Suprapubic skin (tissue), 4 donors: ENCODE data around the gene GDA.

Source experiments
- CTCF ChIP-seq, 2 donors: fragments of 200-600 bp in 1 of 2; fragments of 450-650 bp in 1 of 2; sonication (generic) in 1 of 2; IDR thresholded peaks; one replicate each; pipeline ENCODE4 v1.5.1; 2016 to 2019; ENCODE audit warnings: antibody characterized with exemption in 2 of 2, mild to moderate bottlenecking in 1 of 2, moderate library complexity in 1 of 2
- EP300 ChIP-seq: sonication (generic); formaldehyde crosslinking; IDR thresholded peaks from one replicate; pipeline ENCODE4 v1.6.1; 2017; ENCODE audit warnings: antibody characterized with exemption
- POLR2A ChIP-seq, 2 donors: fragments of 450-650 bp; IDR thresholded peaks; one replicate each; pipeline ENCODE4 v1.6.1; 2017; ENCODE audit warnings: antibody characterized with exemption in 2 of 2, mild to moderate bottlenecking in 2 of 2, moderate library complexity in 2 of 2
- POLR2AphosphoS5 ChIP-seq, 3 donors: sonication (generic); formaldehyde crosslinking; IDR thresholded peaks; one replicate each; pipeline ENCODE4 v1.6.1; 2017; ENCODE audit warnings: antibody characterized with exemption in 3 of 3

DNA sequence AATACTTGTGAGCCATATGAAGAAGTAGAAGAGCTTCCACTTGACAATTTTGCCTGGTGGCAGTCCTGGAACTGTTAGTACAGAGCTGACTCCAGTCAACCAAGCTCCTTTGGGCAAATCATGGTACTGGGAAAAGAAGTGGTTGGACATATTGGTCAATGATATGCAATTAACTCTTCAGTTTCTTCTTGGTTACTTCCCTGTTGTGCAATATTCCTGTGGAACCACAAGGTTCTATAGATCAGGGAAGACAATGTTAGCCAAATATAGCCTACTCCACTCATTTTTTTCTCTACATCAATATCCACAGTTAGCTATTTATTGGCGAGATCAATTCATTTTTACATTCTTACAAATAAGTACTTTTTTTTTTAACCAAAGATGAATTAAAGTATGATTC is 14.4 kb upstream of the GDA start:
- no peak for TF ChIP-seq CTCF (IDR thresholded peaks at IDR 0.05)
- TF ChIP-seq EP300, result no peak
- TF ChIP-seq POLR2A (IDR thresholded peaks at IDR 0.05), result no peak
- no peak for TF ChIP-seq POLR2AphosphoS5 (IDR thresholded peaks at IDR 0.05)
